GM12891 (cell line): ENCODE measurements around the gene POMT1.
A peak's percentile ranks its signal among the peaks of the same experiment; 100 is the strongest.

Experiments
- DNase-seq: peaks from one replicate; pipeline ENCODE4 v3.0.0; 2011; ENCODE audit warnings: low spot score; ENCODE audit not compliant: insufficient read length
- FAIRE-seq: peaks from 2 replicates; lab custom pipeline; 2011; peaks lifted over from hg19 to GRCh38; lab: Jason Lieb, UNC
- PAX5 ChIP-seq: IDR thresholded peaks from 2 replicates; pipeline ENCODE4 v1.6.1; 2011; ENCODE audit warnings: low read length, moderate library complexity, mild to moderate bottlenecking; ENCODE audit not compliant: insufficient read depth, severe bottlenecking
- POLR2A ChIP-seq: IDR thresholded peaks from 2 replicates; pipeline ENCODE4 v1.6.1; 2011; ENCODE audit warnings: low read depth, low read length, control low read depth
- POLR2AphosphoS5 ChIP-seq: IDR thresholded peaks from 2 replicates; pipeline ENCODE4 v1.6.1; 2011; ENCODE audit warnings: low read depth, low read length, control low read depth
- POU2F2 ChIP-seq: IDR thresholded peaks from 2 replicates; pipeline ENCODE4 v1.6.1; 2011; ENCODE audit warnings: low read depth, mild to moderate bottlenecking, control low read depth, low read length, moderate library complexity
- SPI1 ChIP-seq: IDR thresholded peaks from 2 replicates; pipeline ENCODE4 v1.6.1; 2011; ENCODE audit warnings: low read depth, low read length, control low read depth
- TAF1 ChIP-seq: IDR thresholded peaks from 2 replicates; pipeline ENCODE4 v1.6.1; 2011; ENCODE audit warnings: low read depth, low read length, control low read depth

POMT1 gene

DNA sequence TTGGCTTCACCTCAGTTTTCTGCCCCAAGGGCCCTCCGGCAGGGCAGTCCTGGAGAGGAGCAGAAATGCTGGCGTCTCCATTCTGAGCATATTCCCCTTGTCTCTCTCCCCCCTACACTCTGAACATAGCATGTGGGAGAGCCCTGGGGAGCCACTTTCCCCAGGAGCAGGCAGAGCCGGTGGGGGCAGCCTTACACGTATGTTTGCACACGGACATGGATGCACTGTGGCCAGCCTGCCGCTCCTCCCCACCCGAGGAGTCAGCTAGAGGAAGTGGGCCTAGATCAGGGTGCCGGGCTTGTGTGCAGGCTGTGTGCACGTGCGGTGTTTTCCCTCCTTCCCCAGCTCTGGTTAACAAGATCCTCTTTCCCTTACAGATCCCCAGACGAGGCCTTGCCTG is 25.4 kb upstream of the POMT1 start:
- DNase-seq (no peak), FAIRE-seq (no peak)
- TF ChIP-seq POLR2A, result no peak
- no peak for TF ChIP-seq TAF1
- no peak for TF ChIP-seq PAX5
- TF ChIP-seq POU2F2, result no peak
- no peak for TF ChIP-seq SPI1
- no peak for TF ChIP-seq POLR2AphosphoS5

- TF ChIP-seq TAF1 (no peak), POLR2A (no peak), POLR2AphosphoS5 (no peak), PAX5 (no peak), POU2F2 (no peak), SPI1 (no peak)
- DNase-seq (no peak), FAIRE-seq (no peak)
Observed at GRCh38 chr9:131477816-131478419, 24.8 kb upstream of the POMT1 start.

GRCh38 chr9:131478421-131478868 is 24.3 kb upstream of the POMT1 start:
- FAIRE-seq (peak; percentile 52), DNase-seq (peak; percentile 61)
- TF ChIP-seq TAF1 (no peak), PAX5 (no peak), POLR2AphosphoS5 (no peak), POLR2A (no peak), SPI1 (no peak), POU2F2 (no peak)

DNA sequence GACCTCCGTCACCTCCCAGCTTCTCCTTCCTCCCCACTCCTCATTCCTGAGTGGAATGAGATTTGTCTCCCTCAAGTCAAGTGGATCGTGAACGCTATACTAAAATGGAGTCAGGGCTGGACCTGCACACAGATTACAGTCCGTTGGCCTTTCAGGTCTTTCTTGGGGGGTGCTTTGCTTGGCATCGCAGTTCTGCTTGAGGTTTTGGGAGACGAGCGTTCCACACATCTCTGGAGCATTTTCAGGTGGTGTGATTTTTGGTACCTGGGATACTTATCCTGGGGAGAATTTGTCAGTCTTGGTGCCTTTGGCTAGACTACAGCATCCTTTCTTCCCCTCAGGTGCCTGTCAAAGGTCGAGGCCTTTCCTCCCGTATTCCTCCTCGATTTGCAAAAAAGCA is 23.8 kb upstream of the POMT1 start:
- DNase-seq (no peak), FAIRE-seq (no peak)
- no peak for TF ChIP-seq SPI1
- no peak for TF ChIP-seq POLR2AphosphoS5
- TF ChIP-seq POU2F2, result no peak
- no peak for TF ChIP-seq POLR2A
- TF ChIP-seq TAF1, result no peak
- TF ChIP-seq PAX5, result no peak

- TF ChIP-seq POLR2AphosphoS5, result no peak
- no peak for TF ChIP-seq POLR2A
- no peak for TF ChIP-seq POU2F2
- no peak for DNase-seq
- FAIRE-seq, result peak; percentile 55
Observed at GRCh38 chr9:131480258-131480657, 22.5 kb upstream of the POMT1 start.

DNA sequence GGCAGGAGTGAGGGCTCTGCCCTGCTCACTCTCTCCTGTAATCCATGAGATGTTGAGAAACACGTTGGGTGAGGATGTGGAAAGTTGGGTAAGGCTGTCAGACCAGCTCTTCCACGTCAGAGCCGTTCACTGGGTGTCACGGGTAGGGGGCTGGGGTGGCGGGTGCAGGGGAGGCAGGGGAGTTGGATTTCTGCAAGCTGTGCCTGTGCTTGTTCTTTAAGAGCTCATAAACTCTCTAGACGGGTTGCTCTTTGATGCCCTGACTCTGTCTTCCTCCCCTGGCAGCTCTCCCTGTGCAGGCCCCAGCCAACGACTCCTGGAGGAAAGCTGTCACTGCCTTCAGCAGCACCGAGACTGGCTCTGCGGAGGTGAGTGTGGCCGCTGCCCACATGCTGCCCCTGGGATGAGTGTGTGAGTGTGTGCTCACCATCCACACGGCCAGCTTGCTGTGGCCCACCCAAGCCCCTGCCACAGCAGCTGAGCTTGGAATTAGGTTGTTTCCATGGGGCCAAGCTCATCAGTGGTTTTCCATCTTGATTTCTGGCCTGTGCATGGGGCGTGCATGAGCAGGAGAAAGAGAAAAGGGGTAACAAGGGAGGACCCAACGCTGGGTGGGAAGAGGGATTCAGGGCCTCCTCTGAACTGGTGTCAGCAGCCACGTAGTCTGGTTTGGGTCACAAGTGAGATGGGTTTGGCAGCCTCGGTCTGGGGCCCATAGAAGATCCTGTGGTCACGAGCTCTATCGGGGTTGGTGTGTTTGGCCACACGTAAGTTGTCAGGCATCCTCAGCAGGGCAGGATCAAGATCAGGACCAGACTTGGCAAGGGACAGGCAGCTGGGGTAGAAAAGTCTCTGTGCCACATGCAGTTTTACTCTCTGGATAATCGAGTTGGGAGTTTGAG is 21.0 kb upstream of the POMT1 start:
- TF ChIP-seq TAF1 (no peak), SPI1 (no peak), POU2F2 (no peak), POLR2A (no peak), POLR2AphosphoS5 (no peak), PAX5 (no peak)
- DNase-seq (no peak), FAIRE-seq (no peak)

DNA sequence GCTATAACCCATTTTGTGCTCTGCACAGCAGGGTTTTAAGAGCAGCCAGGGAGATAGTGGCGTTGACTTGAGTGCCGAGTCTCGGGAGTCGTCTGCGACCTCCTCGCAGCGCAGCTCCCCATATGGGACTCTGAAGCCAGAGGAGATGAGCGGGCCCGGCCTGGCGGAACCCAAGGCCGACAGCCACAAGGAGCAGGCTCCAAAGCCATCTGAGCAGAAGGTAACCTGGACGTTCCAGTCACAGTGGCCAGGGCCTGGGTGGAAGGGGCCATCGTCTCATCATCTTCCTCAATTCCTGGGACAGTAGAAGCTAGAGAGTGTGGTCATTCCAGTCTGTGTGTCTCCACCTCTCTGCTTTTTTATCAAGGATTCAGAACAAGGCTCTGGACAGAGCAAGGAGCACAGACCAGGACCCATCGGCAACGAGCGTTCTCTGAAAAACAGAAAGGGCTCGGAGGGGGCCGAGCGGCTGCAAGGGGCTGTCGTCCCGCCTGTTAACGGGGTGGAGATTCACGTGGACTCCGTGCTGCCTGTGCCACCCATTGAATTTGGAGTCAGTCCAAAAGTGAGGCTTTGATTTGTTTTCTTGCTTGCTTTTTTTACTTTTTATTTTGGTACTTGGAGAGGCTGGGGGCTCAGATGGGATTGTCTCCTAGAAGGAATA is 20.2 kb upstream of the POMT1 start:
- FAIRE-seq (no peak), DNase-seq (no peak)
- no peak for TF ChIP-seq TAF1
- no peak for TF ChIP-seq SPI1
- no peak for TF ChIP-seq POU2F2
- TF ChIP-seq PAX5, result no peak
- TF ChIP-seq POLR2AphosphoS5, result no peak
- TF ChIP-seq POLR2A, result no peak

DNA sequence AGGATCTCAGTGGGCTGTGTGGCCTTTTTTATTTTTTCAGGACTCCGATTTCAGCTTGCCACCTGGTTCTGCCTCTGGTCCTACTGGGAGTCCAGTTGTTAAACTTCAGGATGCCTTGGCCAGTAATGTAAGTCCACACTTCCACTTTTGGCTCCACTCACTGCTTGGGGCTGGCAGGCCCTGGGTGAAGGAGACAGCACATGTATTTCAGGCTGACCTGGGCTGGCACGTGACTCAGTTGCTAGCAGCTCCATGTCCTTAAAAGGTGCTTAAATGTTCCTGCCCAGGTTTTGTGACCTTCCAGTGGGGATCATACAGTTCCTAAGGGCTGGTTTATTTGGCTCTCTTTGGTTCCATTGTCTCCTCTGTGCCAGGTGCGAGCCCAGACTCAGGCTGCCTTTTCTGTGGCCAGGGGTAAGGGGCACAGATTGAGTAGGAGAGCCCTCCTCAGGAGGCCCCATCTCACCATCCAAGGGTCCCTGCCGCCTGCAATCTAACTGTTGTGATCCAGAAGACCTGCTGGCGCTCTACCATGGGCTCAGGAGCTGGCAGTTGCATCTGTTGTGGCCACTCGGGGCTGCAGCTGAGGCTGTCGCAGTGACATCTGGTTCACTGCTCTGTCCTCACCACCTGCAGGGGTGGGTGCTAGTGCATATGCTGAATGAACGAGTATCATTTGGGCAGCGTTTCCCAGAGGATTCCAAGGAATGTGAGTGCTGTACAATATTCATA is 19.2 kb upstream of the POMT1 start:
- FAIRE-seq (no peak), DNase-seq (no peak)
- TF ChIP-seq POU2F2 (no peak), POLR2AphosphoS5 (no peak), POLR2A (no peak), PAX5 (no peak), TAF1 (no peak), SPI1 (no peak)

- no peak for FAIRE-seq
- TF ChIP-seq POU2F2, result no peak
- TF ChIP-seq POLR2A, result no peak
- no peak for DNase-seq
Observed at GRCh38 chr9:131484051-131484445, 18.7 kb upstream of the POMT1 start.
